KOPT-K1 (cell line): Measurements from ENCODE around the gene GRK3.
"Not testable (repeated sequence)": the region's sequence is repeated elsewhere in the genome, so short reads cannot be mapped to it uniquely, and the experiment has no call there.

Experiments
- H3K27ac ChIP-seq: fragments of 200-600 bp; sonication (generic); 2 replicates; pipeline ENCODE4 v1.5.1; 2016; ENCODE audit warnings: antibody characterized with exemption, mild to moderate bottlenecking, low read depth, low read length; ENCODE audit not compliant: poor library complexity, severe bottlenecking
- H3K36me3 ChIP-seq: fragments of 200-600 bp; sonication (generic); 2 replicates; pipeline ENCODE4 v1.5.1; 2017; ENCODE audit warnings: antibody characterized with exemption, mild to moderate bottlenecking, low read length, moderate library complexity; ENCODE audit not compliant: insufficient read depth
- H3K9me3 ChIP-seq: fragments of 200-600 bp; sonication (generic); 2 replicates; pipeline ENCODE4 v1.5.1; 2017; ENCODE audit warnings: antibody characterized with exemption, low read length, mild to moderate bottlenecking; ENCODE audit not compliant: insufficient read depth, poor library complexity, severe bottlenecking

GRK3 gene

DNA sequence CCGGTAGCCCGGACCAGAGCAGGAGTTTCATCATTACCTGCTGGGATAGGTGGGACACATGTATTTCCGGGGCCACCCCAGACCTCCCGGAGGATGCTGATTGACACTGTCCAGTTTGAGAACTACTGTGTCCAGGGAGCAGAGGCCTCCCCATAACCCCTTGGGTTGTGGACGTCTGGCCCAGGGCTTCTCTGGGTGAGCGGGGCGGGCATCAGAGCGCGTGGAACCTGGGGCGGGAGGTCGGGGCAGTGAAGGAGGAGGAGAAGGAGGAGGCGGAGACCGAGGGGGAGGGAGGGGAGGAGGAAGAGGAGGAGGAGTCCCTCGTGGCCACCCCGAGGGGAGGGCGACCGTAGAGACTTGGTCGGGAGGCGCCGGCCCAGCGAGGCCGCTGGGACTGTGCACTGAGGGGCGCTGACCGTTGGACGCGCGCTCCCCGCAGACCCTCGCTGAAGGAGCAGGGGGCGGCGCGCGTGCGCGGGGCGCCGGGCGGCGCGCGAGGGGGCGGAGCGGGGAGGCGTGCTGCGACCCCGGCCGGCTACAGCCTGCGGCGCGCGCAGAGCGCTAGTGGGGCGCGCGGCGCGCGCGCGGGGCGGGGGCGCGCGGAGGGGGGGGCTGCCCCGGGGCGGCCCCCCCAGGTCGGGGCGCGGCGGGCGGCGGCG, at the start of gene GRK3:
TSS of gene GRK3 (plus strand) at position 356 of the 659 bp plus-strand sequence. CDS start 366 bp downstream, outside the sequence.
- Histone ChIP-seq H3K27ac (peak within 1 kb of the TSS; percentile 94), H3K9me3 (no peaks in the 10 kb centered on the region)

DNA sequence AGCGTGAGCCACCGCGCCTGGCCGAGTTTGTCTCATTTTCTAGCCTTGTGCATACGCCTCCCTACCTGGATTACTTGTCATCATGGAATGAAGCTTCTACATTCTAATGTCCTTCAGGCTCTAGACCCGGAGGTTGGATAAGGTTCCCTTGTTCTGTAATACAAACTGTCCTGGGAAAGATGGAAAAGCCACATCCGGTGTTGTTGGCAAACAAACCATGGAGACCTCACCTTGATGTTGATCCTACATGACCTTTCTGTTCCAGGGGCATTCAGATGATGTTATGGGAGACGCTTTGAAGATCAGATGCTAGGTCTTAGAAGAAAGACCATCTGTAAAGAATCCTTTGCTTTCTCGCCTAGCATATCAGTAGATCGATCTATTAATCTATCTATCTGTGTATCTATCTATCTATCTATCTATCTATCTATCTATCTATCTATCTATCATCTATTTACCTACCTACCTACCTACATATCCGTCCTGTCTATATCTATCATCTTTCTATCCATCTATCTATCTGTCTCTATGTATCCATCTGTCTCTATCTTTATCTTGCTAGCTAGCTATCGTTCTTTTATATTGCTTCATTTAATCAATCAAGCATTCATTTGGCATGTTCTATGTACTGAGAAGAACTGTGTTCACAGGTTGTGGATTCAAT, 46.3 kb upstream of the GRK3 start:
- no peaks in the 10 kb centered on the region for H3K36me3 ChIP-seq
- no peak overlapping the region for H3K27ac ChIP-seq
- peaks cover 4% of the 10 kb centered on the region for H3K9me3 ChIP-seq

More for the DNA sequence above, at the start of gene GRK3:
- peaks cover 7% of the 10 kb centered on the region for H3K36me3 ChIP-seq

DNA sequence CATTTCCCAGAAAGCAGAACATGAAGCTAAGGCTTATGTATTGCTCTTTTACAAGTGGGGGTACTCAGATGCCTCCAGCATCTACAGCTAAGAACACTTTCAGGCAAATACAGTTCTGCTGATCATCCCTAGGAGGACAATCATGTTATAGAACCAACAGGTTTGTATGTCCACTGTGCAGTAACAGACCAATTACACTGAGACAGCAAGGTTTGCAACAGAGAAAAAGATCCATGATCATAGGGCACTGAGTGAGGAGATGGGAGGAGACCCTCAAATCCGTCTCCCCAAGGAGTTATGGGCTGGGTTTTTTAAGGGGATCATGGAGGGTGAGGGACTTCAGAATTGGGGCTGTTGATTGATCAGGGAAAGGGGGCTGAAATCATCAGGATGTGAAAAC, 39.1 kb upstream of the GRK3 start:
- Histone ChIP-seq H3K36me3 (no peaks in the 10 kb centered on the region), H3K27ac (no peak overlapping the region), H3K9me3 (peaks cover 16% of the 10 kb centered on the region)

DNA sequence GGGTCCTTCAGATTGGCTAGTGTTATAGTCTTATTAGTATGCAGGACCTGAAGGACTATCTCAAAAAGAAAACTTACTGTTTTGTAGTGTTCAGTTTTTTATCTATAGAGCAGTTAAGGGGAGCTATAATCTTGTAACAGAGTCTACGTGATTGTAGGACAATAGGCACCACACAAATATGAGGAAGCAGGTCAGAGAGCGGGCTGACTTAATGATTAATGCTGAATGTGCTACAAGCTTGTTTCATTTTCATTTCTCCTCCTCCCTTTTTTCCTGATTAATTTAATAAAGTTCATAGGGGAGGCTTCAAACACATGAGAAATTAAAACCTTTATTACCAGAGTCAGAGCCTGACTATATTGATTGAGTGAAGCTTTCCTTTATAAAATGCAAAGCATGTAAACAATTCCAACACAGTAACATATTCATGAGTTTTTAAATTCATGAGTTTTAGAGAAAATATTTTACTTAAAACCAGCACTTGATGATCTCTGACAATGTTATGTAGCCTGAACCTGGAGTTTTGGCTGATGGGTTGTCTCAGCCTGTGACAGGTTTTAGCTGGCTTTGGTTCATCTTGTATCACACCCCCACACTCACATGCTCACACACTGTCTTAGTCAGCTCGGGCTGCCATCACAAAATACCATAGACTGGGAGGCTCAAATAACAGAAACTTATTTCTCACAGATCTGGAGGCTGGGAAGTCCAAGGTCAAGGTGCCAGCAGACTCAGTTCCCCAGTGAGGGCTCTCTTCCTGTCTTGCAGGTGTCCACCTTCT, 38.5 kb upstream of the GRK3 start:
- H3K36me3 ChIP-seq, H3K27ac ChIP-seq: not testable (repeated sequence)
- peaks cover 16% of the 10 kb centered on the region for H3K9me3 ChIP-seq

DNA sequence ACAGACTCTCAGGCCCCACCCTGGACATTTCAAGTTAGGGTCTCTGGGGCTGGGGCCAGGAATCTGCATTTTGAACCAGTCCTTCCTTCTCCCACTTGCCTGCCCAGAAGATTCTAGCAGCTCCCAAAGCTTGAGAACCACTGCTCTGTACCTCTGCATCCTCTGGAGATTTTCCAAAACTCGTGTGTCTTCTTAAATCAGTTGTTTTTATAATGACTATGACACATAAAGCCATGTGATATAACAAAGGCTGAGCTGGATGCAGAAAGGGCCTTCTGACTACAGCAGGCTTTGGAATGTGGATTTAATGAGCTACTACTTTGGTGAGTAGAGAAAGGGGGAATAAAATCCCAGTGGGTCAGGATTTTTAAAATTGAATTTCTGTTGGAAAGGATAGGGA, 37.5 kb upstream of the GRK3 start:
- H3K9me3 ChIP-seq, result peaks cover 12% of the 10 kb centered on the region
- H3K36me3 ChIP-seq, H3K27ac ChIP-seq: not testable (repeated sequence)

DNA sequence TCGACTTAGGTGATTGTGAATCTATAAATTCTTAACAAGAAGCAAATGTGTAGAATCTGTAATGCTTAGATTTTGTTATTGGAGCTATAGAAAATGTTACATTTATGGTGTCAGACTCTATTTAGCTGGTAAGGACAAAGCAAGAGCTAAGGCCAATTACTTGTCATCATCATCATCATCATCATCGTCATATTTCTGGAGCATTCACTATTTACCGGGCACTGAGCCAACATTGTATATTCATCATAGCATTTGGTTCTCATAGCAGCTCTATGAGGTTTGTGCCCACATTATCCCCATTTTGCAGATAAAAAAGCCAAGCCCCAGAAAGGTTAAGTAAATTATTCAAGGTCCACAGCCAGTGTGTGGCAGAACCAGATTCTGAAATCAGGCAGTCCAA, 36.4 kb upstream of the GRK3 start:
- peaks cover 12% of the 10 kb centered on the region for H3K9me3 ChIP-seq
- H3K36me3 ChIP-seq, H3K27ac ChIP-seq: not testable (repeated sequence)

DNA sequence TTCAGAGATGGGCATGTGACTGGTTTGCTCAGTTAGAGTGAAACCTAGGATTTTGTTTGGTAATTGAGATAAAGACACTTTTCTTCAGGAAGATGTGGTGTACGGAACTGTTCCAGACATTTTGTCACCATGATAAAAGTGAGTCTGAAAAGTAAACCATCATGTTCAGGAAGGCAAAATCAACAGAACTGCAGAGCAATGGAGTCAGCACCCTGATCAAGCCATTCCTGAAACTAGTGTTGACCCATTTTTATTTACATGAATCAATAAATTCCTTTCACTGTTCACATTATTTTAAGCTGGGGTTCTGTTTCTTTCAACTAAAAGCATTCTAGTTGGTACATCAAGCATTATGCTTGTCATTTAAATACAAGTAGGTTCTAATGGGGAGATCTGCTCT, 35.4 kb upstream of the GRK3 start:
- H3K9me3 ChIP-seq, result peaks cover 12% of the 10 kb centered on the region
- not testable (repeated sequence) for H3K36me3 ChIP-seq, H3K27ac ChIP-seq

DNA sequence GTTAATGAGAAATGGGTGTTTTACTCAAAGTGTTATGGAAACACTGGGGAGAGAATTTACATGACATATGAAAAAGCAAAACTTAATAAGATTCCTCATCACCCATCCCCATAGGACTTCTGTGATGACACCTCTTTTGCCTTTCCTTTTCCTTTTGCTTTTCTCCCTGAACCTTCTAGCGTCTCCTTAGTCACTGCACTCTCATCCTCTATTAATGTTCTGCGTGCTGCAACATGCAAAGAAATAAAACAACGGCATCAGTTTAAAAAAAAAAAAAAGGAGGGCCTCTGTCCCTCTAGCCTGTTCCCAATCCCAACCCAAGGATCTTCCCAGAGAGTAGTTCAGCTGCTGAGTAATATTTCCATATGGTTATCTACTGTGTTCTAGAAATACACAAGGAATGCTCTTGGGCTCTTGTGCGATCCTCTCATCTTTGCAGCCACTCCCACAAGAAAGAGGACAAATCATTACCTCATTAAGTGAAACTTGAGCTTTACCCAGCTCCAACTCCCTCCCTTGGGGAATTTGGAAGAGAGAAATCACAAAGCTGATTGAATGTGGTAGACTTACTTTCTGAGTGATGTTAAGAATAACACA, 34.8 kb upstream of the GRK3 start:
- not testable (repeated sequence) for H3K36me3 ChIP-seq, H3K27ac ChIP-seq
- peaks cover 12% of the 10 kb centered on the region for H3K9me3 ChIP-seq

DNA sequence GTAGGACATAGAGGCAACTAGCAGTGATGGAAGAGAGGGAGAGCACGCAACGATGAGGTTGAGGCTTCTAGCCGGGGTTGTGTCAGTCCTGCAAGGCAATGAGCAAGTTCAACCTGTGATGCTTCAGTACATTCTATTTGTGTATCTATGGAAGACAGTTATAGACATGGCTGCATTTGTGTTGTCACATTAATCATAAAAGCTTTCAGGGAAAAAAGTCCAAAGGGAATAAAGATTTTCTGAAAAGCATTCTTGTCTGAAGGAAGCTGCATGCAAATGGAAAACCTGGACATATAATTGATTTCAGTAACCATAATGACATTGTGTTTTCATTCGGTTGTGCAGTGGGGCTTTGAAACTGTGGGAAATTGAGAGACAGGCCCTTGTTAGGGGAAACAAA, 32.8 kb upstream of the GRK3 start:
- H3K27ac ChIP-seq, H3K9me3 ChIP-seq, H3K36me3 ChIP-seq: not testable (repeated sequence)

DNA sequence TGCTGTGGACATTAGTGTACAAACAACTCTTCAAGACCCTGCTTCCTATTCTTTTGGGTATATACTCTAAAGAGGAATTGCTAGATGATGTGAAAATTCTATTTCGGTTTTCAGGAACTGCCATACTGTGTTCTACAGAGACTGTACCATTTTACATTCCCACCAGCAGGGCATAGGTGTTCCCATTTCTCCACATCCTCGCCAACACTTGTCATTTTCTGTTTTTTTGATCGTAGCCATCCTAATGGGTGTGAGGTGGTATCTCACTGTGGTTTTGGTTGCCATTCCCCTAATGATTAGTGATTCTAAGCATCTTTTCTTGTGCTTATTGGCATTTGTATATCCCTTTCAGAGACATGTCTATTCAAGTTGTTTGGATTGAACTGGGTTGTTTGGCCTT, 29.8 kb upstream of the GRK3 start:
- no peaks in the 10 kb centered on the region for H3K9me3 ChIP-seq
- no peak overlapping the region for H3K27ac ChIP-seq

DNA sequence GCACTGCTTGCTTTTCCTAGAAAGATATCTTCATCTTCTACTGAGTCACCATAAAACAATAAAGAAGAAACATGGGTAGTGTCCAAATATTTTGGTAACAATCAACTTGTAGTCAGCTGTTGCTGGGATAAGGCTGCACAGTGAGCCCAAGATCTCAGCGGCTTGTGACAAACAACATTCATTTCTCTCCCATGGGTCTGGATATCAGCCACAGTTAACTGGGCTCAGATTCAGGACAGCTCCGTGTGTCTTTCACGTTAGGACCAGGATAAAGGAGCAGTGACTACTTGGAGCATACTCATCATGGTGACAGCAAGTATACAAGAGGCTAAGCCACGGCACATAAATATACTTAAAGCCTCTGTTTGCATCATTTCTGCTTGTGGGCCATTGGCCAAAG, 27.9 kb upstream of the GRK3 start:
- no peaks in the 10 kb centered on the region for H3K9me3 ChIP-seq
- no peaks in the 10 kb centered on the region for H3K36me3 ChIP-seq
- no peak overlapping the region for H3K27ac ChIP-seq

More for the DNA sequence above, 29.8 kb upstream of the GRK3 start:
- no peaks in the 10 kb centered on the region for H3K36me3 ChIP-seq

DNA sequence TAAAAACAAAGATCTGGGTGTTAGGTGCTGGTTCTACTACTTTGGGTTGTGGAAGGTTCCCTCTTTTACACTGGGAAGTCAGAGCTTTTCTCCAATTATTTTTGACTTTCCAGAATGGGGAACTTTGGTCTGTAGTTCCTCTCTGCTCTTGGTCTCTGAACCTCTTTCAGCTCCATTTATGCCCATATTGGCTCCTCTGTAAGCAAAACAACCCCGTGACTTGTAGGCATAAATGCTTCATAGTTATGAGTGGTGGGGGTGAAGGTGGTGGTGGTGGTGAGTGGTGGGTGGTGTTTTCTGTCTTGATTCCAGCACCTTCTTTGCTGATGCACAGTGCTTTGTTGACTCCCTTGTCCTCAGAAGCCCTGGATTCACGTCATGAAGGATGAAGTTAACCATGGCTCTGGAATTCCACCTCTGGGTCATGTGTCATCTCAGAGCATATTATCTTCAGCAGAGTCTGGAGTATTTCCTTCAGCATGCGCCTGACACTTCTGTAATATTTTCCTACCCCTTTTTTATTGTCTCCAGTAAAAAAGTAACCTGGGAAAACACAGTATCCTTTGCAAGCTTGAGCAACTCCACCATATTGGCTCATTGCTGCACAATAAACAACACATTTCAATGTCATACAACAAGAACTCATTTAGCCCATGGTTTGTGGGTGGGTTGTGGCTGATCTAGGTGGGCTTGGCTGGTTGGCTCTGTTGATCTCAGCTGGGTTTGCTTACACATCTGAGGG, 24.1 kb upstream of the GRK3 start:
- Histone ChIP-seq H3K36me3 (no peaks in the 10 kb centered on the region), H3K9me3 (no peaks in the 10 kb centered on the region), H3K27ac (no peak overlapping the region)

DNA sequence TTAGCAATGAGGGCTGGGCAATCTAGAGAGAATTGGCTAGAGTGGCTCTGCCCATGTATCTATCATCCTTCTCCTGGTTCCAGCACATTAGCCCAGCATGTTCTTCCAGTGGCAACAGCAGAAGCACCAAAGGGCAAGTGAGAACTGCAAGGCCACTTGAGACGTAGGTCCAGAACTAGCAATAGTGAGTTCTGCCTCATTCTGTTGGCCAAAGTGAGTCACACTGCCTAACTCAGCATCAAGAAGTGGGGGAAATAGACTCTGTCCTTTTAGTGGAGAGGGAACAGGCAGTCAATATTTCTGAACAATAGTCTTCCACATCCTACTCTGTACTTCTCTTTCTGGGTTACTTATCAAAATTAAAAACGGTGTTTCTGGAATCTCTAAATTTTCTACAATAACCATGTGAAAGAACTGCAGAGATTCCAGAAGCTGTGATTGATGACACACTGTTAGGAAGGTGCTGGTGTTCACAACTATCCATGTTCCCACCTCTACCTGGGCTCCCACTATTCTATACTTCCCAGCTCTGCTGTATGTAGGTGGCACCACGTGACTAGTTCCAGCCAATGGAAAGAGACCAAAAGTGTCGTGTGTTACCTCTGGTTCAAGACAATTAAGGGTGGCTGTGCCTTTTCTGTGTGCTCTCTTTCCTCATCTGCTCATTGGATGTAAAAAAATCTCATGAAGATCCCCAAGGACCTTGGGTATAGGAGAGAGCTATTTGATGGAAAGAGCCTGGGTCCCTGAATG, 23.4 kb upstream of the GRK3 start:
- no peak overlapping the region for H3K27ac ChIP-seq
- no peaks in the 10 kb centered on the region for H3K9me3 ChIP-seq
- H3K36me3 ChIP-seq, result no peaks in the 10 kb centered on the region

DNA sequence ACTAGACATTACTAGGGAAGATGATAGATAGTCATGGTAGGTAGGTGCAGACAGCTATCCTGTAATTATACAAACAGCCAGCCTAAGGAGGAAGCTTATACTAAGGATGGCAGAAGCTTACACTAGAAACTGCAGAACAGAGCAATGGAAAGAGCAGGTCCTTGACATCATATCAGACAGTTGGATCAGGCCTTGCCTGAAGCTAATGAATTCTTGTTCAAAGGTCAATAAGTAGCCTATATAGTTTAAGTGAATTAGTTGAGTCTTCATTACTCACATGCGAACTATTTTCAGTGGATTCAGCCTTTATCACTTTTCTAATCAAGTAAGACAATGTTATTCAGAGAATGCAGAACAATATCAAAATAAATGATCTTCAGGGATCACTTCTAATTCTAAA, 22.3 kb upstream of the GRK3 start:
- no peaks in the 10 kb centered on the region for H3K9me3 ChIP-seq
- no peaks in the 10 kb centered on the region for H3K36me3 ChIP-seq
- H3K27ac ChIP-seq, result no peak overlapping the region
